ENCODE data around the gene RHEX.
"Not testable (repeated sequence)": the region's sequence is repeated elsewhere in the genome, so short reads cannot be mapped to it uniquely, and the experiment has no call there.

Gene RHEX

GRCh38 chr1:206030714-206031113, 22.3 kb upstream of the RHEX start:
- peak; percentile 89 for DNase-seq

- no peak for DNase-seq
Measured at GRCh38 chr1:206032380-206033140, 20.4 kb upstream of the RHEX start.

GRCh38 chr1:206035027-206035426, 17.9 kb upstream of the RHEX start:
- DNase-seq, result peak; percentile 66

- no peak for DNase-seq
Measured at GRCh38 chr1:206036663-206037455, 16.1 kb upstream of the RHEX start.

- no peak for DNase-seq
Measured at GRCh38 chr1:206037581-206037980, 15.4 kb upstream of the RHEX start.

- DNase-seq, result no peak
Measured at GRCh38 chr1:206039046-206039973, 13.7 kb upstream of the RHEX start.

GRCh38 chr1:206040328-206040727, 12.6 kb upstream of the RHEX start:
- no peak for DNase-seq

GRCh38 chr1:206041640-206042039, 11.3 kb upstream of the RHEX start:
- peak; percentile 74 for DNase-seq

- no peak for DNase-seq
Measured at GRCh38 chr1:206047271-206047670, 5.7 kb upstream of the RHEX start.

- no peak for DNase-seq
Measured at GRCh38 chr1:206048582-206048981, 4.4 kb upstream of the RHEX start.

GRCh38 chr1:206049293-206049692, 3.7 kb upstream of the RHEX start:
- DNase-seq, result no peak

- no peak for DNase-seq
Measured at GRCh38 chr1:206049919-206050600, 2.9 kb upstream of the RHEX start.

- DNase-seq, result no peak
Measured at GRCh38 chr1:206050655-206051235, 2.2 kb upstream of the RHEX start.

- DNase-seq, result not testable (repeated sequence)
Measured at GRCh38 chr1:206052231-206052865, 625 bp upstream of the RHEX start.

- DNase-seq, result not testable (repeated sequence)
Measured at GRCh38 chr1:206053616-206054015, 643 bp downstream of the RHEX start.

GRCh38 chr1:206055069-206055625, 2.2 kb downstream of the RHEX start:
- DNase-seq, result not testable (repeated sequence)

GRCh38 chr1:206055639-206056323, 2.8 kb downstream of the RHEX start:
- DNase-seq, result not testable (repeated sequence)

- not testable (repeated sequence) for DNase-seq
Measured at GRCh38 chr1:206058289-206058926, 5.4 kb downstream of the RHEX start.

- DNase-seq, result no peak
Measured at GRCh38 chr1:206058927-206059292, 5.9 kb downstream of the RHEX start.

- DNase-seq, result no peak
Measured at GRCh38 chr1:206059355-206059915, 6.5 kb downstream of the RHEX start.

All from NCI-H69 (cell line).